ENCODE data around the gene RWDD3.

RWDD3 gene

DNA sequence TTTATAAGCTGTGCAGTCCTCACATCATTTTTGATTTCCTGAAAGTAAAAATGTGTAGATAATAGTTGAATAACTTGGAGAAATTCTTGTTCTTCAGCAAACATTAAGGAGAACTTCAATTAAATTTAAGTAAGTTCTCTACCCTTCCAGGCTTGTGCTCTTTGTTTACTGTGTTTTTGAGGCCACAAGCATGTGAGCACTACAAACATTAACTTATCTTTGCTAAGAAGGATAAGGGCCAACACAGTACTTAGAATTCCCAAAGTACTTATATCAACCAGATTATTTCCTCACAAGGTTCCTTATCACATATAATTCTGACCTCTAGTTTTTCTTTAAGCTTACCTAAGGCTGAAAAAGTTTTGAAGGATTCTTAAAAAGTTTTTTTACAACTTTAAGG is 24.7 kb upstream of the RWDD3 start:
- Histone ChIP-seq H3K9me3 (ENCODE audit: insufficient read depth, low read depth, low read length) (no peaks in the 10 kb centered on the region), H3K36me3 (ENCODE audit: insufficient read depth, low read depth, low read length) (no peaks in the 10 kb centered on the region), H3K27ac (ENCODE audit: low read length) (no peak overlapping the region), H3K27me3 (ENCODE audit: insufficient read depth, low read length) (no peaks in the 10 kb centered on the region), H3K9ac (ENCODE audit: low read depth, low read length) (no peak overlapping the region), H3K4me3 (ENCODE audit: low read length) (no peak overlapping the region), H3K4me1 (ENCODE audit: insufficient read depth, low read length) (no peaks in the 10 kb centered on the region)

DNA sequence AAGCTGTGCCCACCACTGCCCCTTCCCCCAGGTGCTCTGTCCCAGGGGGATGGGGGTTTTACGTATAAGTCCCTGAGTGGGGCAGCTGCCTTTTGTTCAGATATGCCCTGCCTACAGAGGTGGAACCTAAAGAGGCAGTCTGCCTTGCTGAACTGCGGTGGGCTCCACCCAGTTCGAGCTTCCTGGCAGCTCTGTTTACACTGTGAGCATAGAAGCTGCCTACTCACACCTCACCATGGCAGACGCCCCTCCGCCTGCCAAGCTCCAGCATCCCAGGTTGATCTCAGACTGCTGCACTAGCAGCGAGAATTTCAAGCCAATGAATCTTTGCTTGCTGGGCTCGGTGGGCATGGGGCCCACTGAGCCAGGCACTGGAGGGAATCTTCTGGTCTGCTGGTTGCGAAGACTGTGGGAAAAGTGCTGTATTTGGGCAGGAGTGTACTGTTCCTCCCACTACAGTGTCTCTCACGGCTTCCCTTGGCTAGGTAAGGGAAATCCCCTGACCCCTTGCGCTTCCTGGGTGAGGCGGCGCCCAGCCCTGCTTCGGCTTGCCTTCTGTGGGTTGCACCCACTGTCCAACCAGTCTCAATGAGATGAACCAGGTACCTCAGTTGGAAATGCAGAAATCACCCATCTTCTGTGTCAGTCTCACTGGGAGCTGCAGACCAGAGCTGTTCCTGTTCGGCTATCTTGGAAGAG is 17.6 kb upstream of the RWDD3 start:
- Histone ChIP-seq H3K9ac (ENCODE audit: low read depth, low read length) (no peak overlapping the region), H3K4me1 (ENCODE audit: insufficient read depth, low read length) (no peaks in the 10 kb centered on the region), H3K4me3 (ENCODE audit: low read length) (no peak overlapping the region), H3K27me3 (ENCODE audit: insufficient read depth, low read length) (no peaks in the 10 kb centered on the region), H3K36me3 (ENCODE audit: insufficient read depth, low read depth, low read length) (no peaks in the 10 kb centered on the region), H3K27ac (ENCODE audit: low read length) (no peak overlapping the region), H3K9me3 (ENCODE audit: insufficient read depth, low read depth, low read length) (no peaks in the 10 kb centered on the region; the same call in 1 of the 2 replicates)

DNA sequence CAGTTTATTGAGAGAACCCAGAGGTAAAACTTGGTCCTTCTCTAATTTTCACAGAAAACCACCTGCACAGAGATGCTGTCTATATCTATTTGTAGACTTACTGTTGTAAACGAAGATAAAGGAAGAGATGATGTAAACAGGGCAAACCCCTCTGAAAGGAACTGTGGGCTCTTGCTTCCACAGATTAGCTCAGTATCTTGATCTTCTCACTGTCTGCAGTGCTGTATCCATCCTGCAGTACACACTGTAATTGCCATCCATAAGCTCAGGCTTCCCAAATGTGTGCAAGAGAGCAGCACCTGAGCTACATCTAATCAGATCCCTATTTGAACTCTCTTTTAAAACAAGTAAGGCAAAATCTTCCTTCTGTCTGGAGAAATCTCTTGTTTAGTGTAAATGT is 16.6 kb upstream of the RWDD3 start:
- Histone ChIP-seq H3K27me3 (ENCODE audit: insufficient read depth, low read length) (no peaks in the 10 kb centered on the region), H3K36me3 (ENCODE audit: insufficient read depth, low read depth, low read length) (no peaks in the 10 kb centered on the region), H3K4me3 (ENCODE audit: low read length) (no peak overlapping the region), H3K27ac (ENCODE audit: low read length) (no peak overlapping the region), H3K4me1 (ENCODE audit: insufficient read depth, low read length) (no peaks in the 10 kb centered on the region), H3K9ac (ENCODE audit: low read depth, low read length) (no peak overlapping the region), H3K9me3 (ENCODE audit: insufficient read depth, low read depth, low read length) (no peaks in the 10 kb centered on the region; the same call in 1 of the 2 replicates)

DNA sequence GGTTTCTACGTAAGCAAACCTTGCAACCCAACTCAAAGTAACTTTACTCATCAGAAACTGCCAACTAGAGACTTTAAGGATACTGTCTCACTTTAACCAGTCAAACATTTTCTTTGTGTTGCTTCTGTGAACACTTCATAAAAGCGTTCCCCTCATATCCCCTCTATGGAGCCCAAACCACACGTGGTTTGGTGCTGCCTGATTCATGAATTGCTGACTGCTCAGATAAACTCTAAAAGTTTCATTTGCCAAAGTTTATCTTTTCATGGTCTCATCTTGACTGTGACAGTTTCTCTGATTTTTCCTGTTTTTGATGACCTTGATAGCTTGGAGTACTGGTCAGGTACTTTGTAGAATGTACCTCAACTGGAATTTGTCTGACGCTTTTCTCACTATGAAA is 14.6 kb upstream of the RWDD3 start:
- Histone ChIP-seq H3K4me1 (ENCODE audit: insufficient read depth, low read length) (peaks cover 3% of the 10 kb centered on the region; the same call in 1 of the 2 replicates), H3K27ac (ENCODE audit: low read length) (no peak overlapping the region), H3K9ac (ENCODE audit: low read depth, low read length) (no peak overlapping the region), H3K36me3 (ENCODE audit: insufficient read depth, low read depth, low read length) (no peaks in the 10 kb centered on the region), H3K27me3 (ENCODE audit: insufficient read depth, low read length) (no peaks in the 10 kb centered on the region), H3K4me3 (ENCODE audit: low read length) (no peak overlapping the region), H3K9me3 (ENCODE audit: insufficient read depth, low read depth, low read length) (no peaks in the 10 kb centered on the region; the same call in 1 of the 2 replicates)

DNA sequence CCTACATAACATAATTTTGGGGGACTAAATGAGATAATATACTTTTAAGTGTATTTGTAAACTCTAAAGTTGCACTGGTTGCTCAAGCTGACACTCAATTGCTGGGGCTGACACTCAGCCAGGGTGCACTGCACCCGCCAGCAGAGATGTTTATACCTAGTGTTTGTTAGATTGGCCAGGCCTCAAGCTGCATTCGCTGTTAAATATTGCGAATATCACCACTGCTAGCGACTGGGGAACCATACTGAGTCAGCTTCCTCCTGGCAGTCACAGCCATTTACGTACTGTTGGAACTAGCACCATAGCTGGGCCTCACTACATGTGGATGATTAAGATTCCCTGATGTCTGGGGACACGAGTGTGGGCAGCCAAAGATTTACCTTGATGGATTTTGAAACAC is 12.7 kb upstream of the RWDD3 start:
- Histone ChIP-seq H3K27me3 (ENCODE audit: insufficient read depth, low read length) (no peaks in the 10 kb centered on the region), H3K9ac (ENCODE audit: low read depth, low read length) (no peak overlapping the region), H3K4me1 (ENCODE audit: insufficient read depth, low read length) (peaks cover 3% of the 10 kb centered on the region; the same call in 1 of the 2 replicates), H3K27ac (ENCODE audit: low read length) (no peak overlapping the region), H3K36me3 (ENCODE audit: insufficient read depth, low read depth, low read length) (no peaks in the 10 kb centered on the region), H3K9me3 (ENCODE audit: insufficient read depth, low read depth, low read length) (no peaks in the 10 kb centered on the region; the same call in 1 of the 2 replicates), H3K4me3 (ENCODE audit: low read length) (no peak overlapping the region)

DNA sequence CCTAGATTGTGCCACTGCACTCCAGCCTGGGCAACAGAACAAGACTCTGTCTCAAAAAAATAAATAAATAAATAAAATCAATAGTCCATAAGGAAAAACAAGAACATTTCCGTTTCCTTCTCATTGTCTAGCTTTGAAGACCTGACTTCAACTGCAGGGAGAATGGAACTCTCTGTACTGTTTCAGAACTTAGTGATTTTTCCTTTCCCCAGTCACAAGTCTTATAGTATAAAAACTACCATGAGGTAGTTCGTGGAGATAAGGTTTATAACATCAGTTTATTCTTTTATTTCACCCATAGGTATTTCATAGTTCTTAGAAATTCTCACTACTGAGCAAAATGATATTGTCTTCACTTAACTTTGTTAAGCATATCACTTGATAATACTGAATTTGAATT is 11.4 kb upstream of the RWDD3 start:
- no peak overlapping the region for H3K4me3 ChIP-seq (ENCODE audit: low read length)
- no peak overlapping the region for H3K27ac ChIP-seq (ENCODE audit: low read length)

DNA sequence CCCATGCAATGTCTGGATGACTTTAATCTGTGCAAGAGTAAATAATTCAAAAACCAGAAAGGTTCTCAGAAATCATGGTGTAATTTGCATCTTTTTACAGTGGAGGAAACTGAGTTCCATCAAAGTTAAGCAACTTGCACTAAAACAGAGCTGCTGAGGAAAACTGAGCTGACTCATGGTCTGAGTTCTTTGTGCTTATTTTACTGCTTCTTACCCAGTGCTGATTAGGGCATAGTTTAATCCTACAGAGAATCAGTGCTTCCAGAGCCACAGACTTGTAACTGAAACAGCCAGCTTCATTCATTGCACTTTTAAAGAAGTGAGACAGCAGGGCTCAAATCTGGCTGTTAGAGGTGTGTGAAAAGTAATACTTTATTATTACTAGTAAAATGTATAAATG is 10.9 kb upstream of the RWDD3 start:
- Histone ChIP-seq H3K36me3 (ENCODE audit: insufficient read depth, low read depth, low read length) (no peaks in the 10 kb centered on the region), H3K9me3 (ENCODE audit: insufficient read depth, low read depth, low read length) (no peaks in the 10 kb centered on the region; the same call in 1 of the 2 replicates), H3K4me3 (ENCODE audit: low read length) (no peak overlapping the region), H3K27ac (ENCODE audit: low read length) (no peak overlapping the region), H3K27me3 (ENCODE audit: insufficient read depth, low read length) (no peaks in the 10 kb centered on the region), H3K9ac (ENCODE audit: low read depth, low read length) (no peak overlapping the region), H3K4me1 (ENCODE audit: insufficient read depth, low read length) (peaks cover 3% of the 10 kb centered on the region; the same call in 1 of the 2 replicates)

More for the DNA sequence above, 11.4 kb upstream of the RWDD3 start:
- Histone ChIP-seq H3K4me1 (ENCODE audit: insufficient read depth, low read length) (peaks cover 3% of the 10 kb centered on the region; the same call in 1 of the 2 replicates), H3K27me3 (ENCODE audit: insufficient read depth, low read length) (no peaks in the 10 kb centered on the region), H3K9me3 (ENCODE audit: insufficient read depth, low read depth, low read length) (no peaks in the 10 kb centered on the region; the same call in 1 of the 2 replicates), H3K9ac (ENCODE audit: low read depth, low read length) (no peak overlapping the region), H3K36me3 (ENCODE audit: insufficient read depth, low read depth, low read length) (no peaks in the 10 kb centered on the region)

DNA sequence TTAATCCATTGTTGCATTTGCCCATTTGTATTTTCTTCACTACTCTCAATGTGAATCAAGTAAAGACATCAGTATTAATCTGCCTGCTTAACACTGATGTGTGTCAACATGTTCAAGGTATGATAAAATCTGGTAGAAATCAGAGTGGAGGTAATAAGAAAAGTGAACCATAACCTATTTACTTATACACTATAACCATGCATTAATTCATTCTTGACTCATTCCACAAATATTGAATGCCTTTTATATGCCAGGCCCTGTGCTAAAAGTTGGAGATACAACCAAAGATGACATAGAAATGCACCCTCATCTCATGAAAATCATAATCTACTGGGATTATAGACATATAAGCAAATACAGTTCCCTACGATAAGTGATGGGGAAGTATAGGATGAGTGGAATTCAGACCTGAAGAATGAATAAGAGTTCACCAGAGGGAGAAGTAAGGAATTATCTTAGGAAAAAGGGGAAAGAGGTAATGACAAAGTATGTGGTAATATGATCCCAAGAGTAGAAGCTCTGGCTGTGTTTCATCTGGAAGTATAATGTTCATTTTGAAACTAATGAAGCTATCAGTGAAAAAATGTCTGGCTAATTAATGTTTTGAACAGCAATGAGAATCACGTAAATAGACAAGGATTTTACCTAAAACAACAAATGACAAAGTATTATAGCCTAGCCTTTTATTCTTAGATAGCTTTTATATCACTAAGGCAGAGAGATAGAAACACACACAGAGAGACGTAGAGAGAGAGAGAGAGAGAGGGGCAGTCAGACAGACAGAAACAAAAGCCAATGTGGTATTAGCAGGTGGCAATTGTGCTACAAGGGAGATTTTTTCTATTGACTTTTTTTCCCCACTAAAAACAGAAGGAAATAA is 7.0 kb upstream of the RWDD3 start:
- H3K4me3 ChIP-seq (ENCODE audit: low read length): no peak overlapping the region
- no peak overlapping the region for H3K9ac ChIP-seq (ENCODE audit: low read depth, low read length)
- no peaks in the 10 kb centered on the region for H3K9me3 ChIP-seq (ENCODE audit: insufficient read depth, low read depth, low read length)
- H3K27ac ChIP-seq (ENCODE audit: low read length): no peak overlapping the region
- no peaks in the 10 kb centered on the region for H3K36me3 ChIP-seq (ENCODE audit: insufficient read depth, low read depth, low read length)
- H3K27me3 ChIP-seq (ENCODE audit: insufficient read depth, low read length): no peaks in the 10 kb centered on the region
- H3K4me1 ChIP-seq (ENCODE audit: insufficient read depth, low read length): peaks cover 3% of the 10 kb centered on the region; the same call in 1 of the 2 replicates

DNA sequence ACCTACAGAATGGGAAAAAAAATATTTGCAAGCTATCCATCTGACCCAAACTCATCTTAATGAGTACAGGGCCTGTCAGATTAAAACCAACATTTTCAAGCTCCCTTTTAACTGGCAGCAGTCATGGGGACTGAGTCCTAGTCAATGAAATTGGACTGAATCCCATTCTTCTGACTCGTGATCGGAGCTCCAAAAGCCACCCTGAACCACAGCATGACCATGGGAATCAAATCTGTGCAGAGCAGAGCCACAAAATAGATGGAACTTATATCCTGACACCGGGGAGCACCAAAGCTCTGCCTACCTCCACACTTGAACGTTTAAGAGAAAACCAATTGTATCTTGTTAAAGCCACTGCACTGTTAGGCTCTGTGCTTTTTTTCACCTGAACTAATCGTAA is 5.0 kb upstream of the RWDD3 start:
- Histone ChIP-seq H3K4me3 (ENCODE audit: low read length) (no peak overlapping the region), H3K4me1 (ENCODE audit: insufficient read depth, low read length) (peaks cover 6% of the 10 kb centered on the region; the same call in 1 of the 2 replicates), H3K9ac (ENCODE audit: low read depth, low read length) (no peak overlapping the region), H3K36me3 (ENCODE audit: insufficient read depth, low read depth, low read length) (no peaks in the 10 kb centered on the region), H3K9me3 (ENCODE audit: insufficient read depth, low read depth, low read length) (no peaks in the 10 kb centered on the region), H3K27ac (ENCODE audit: low read length) (no peak overlapping the region), H3K27me3 (ENCODE audit: insufficient read depth, low read length) (peaks cover 8% of the 10 kb centered on the region; the same call in 1 of the 2 replicates)

DNA sequence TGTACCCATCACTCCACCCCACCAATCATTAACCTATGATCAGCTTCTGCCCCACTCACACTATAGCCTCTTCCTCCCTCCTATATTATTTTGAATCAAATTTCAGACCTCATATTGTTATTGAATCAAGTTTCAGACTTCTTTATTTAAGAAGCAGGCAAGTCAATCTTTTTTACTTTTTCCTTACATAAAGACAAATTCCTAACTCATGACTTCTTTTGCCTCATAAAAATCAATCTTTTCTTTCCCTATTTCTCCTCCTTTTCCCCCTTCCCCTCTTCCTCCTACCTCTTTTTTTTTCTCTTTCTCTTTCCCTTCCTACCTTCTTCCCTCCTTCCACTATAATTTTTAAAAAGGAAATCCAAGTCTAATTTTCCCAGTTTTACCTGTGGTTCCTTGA is 4.3 kb upstream of the RWDD3 start:
- no peak overlapping the region for H3K4me3 ChIP-seq (ENCODE audit: low read length)
- H3K27me3 ChIP-seq (ENCODE audit: insufficient read depth, low read length): peaks cover 8% of the 10 kb centered on the region; the same call in 1 of the 2 replicates
- no peaks in the 10 kb centered on the region for H3K9me3 ChIP-seq (ENCODE audit: insufficient read depth, low read depth, low read length)
- H3K27ac ChIP-seq (ENCODE audit: low read length): no peak overlapping the region
- no peak overlapping the region for H3K9ac ChIP-seq (ENCODE audit: low read depth, low read length)
- no peaks in the 10 kb centered on the region for H3K36me3 ChIP-seq (ENCODE audit: insufficient read depth, low read depth, low read length)
- H3K4me1 ChIP-seq (ENCODE audit: insufficient read depth, low read length): peaks cover 6% of the 10 kb centered on the region; the same call in 1 of the 2 replicates

DNA sequence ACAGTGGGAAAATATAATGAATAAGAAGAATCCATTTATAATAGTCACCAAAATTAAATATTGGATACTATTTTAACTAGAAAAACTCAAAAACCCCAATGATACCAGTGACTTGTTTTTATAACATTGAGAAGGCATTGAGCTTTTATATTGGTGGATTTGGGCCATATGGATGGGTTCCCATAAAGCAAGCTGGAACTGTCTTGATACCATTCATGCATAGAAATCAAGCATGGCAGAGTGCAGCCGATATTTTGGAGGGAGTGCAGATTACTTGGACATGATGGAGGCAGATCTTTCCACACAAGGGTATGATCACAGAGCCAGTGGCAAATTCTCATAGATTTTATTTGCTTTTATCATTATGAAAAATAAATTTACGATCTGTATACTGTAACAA is 3.8 kb upstream of the RWDD3 start:
- Histone ChIP-seq H3K4me3 (ENCODE audit: low read length) (no peak overlapping the region), H3K9ac (ENCODE audit: low read depth, low read length) (no peak overlapping the region), H3K4me1 (ENCODE audit: insufficient read depth, low read length) (peaks cover 6% of the 10 kb centered on the region; the same call in 1 of the 2 replicates), H3K9me3 (ENCODE audit: insufficient read depth, low read depth, low read length) (no peaks in the 10 kb centered on the region), H3K36me3 (ENCODE audit: insufficient read depth, low read depth, low read length) (no peaks in the 10 kb centered on the region), H3K27me3 (ENCODE audit: insufficient read depth, low read length) (peaks cover 8% of the 10 kb centered on the region; the same call in 1 of the 2 replicates), H3K27ac (ENCODE audit: low read length) (no peak overlapping the region)

All from iPS-20b (cell line).